Measurements from ENCODE around the gene UPP1.

The UPP1 gene

DNA sequence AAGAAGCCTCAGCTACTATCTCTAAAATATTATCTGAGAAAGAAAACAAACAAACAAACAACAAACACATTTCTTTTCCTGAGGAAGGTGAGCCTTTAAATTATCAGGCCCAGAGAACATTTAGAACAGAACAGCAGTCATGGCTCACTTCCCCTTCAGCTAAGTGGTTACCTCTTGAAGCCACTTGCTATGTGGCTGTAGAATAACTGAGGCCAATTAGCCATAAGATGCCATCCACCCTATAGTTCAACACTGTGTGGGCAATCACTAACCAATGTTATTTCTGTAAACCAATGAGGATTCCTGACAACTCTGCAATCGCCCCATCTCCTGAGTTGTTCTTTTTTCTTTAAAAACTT is 3.7 kb upstream of the UPP1 start:
- H3K27me3 ChIP-seq (ENCODE audit: control insufficient read depth in 1 of 2, insufficient read depth in 2 of 2, low read length in 2 of 2): no peaks in the 10 kb centered on the region
- H3K36me3 ChIP-seq (ENCODE audit: control insufficient read depth in 2 of 2, insufficient read depth in 2 of 2, low read length in 2 of 2): no peaks in the 10 kb centered on the region
- no peak overlapping the region for H3K4me3 ChIP-seq (ENCODE audit: low read length in 2 of 2)
- no peak overlapping the region for H3K27ac ChIP-seq (ENCODE audit: low read length)
- H3K9me3 ChIP-seq (ENCODE audit: control insufficient read depth in 2 of 2, low read length in 2 of 2): no peaks in the 10 kb centered on the region
- H3K4me1 ChIP-seq (ENCODE audit: control insufficient read depth, insufficient read depth, low read length): peaks cover 7% of the 10 kb centered on the region
- no peak overlapping the region for H3K9ac ChIP-seq (ENCODE audit: low read length in 2 of 2)

DNA sequence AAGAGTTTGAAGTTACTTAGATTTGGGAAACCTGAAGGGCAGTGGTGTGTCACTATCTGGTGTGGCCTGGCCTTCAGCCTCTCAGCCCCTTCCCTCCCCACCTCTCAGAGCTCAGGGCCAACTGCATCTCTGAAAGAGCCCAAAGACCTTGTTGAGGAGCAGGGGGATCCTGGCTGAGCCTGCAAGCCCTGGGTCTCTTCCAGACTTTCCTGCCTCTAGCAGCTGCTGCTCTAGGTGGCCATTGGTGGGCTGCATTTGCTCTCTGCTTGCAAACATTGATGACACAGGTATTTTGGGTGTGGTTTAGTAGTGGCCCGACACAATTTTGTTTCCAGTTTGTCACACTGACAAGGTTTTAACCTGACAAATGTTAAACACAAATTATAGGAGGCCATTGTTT is 3.1 kb upstream of the UPP1 start:
- no peak overlapping the region for H3K9ac ChIP-seq (ENCODE audit: low read length in 2 of 2)
- H3K4me3 ChIP-seq (ENCODE audit: low read length in 2 of 2): no peak overlapping the region
- H3K27me3 ChIP-seq (ENCODE audit: control insufficient read depth in 1 of 2, insufficient read depth in 2 of 2, low read length in 2 of 2): no peaks in the 10 kb centered on the region
- H3K27ac ChIP-seq (ENCODE audit: low read length): no peak overlapping the region
- H3K4me1 ChIP-seq (ENCODE audit: control insufficient read depth, insufficient read depth, low read length): peaks cover 7% of the 10 kb centered on the region
- no peaks in the 10 kb centered on the region for H3K36me3 ChIP-seq (ENCODE audit: control insufficient read depth in 2 of 2, insufficient read depth in 2 of 2, low read length in 2 of 2)
- H3K9me3 ChIP-seq (ENCODE audit: control insufficient read depth in 2 of 2, low read length in 2 of 2): no peaks in the 10 kb centered on the region

DNA sequence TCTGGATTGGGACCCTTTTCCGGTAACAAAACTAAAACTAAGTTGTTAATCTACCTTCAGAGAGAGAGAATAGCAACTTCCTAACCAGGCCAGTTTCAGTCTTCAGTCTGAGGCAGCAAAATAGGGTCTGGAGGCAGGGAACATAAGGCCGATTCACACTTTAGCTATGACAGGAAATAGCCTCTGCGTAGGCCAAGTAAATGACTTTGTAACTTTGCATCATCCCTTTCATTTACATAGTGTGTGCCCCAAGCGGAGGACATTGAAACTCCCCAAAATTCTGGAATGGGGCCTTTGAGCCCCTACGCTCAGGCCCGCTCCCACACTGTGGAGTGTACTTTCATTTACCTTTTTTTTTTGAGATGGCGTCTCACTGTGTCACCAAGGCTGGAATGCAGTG is 1.7 kb upstream of the UPP1 start:
- Histone ChIP-seq H3K27me3 (ENCODE audit: control insufficient read depth in 1 of 2, insufficient read depth in 2 of 2, low read length in 2 of 2) (no peaks in the 10 kb centered on the region), H3K9me3 (ENCODE audit: control insufficient read depth in 2 of 2, low read length in 2 of 2) (no peaks in the 10 kb centered on the region), H3K36me3 (ENCODE audit: control insufficient read depth in 2 of 2, insufficient read depth in 2 of 2, low read length in 2 of 2) (no peaks in the 10 kb centered on the region), H3K27ac (ENCODE audit: low read length) (no peak overlapping the region), H3K4me1 (ENCODE audit: control insufficient read depth, insufficient read depth, low read length) (peaks cover 7% of the 10 kb centered on the region), H3K4me3 (ENCODE audit: low read length in 2 of 2) (no peak overlapping the region), H3K9ac (ENCODE audit: low read length in 2 of 2) (no peak overlapping the region)

DNA sequence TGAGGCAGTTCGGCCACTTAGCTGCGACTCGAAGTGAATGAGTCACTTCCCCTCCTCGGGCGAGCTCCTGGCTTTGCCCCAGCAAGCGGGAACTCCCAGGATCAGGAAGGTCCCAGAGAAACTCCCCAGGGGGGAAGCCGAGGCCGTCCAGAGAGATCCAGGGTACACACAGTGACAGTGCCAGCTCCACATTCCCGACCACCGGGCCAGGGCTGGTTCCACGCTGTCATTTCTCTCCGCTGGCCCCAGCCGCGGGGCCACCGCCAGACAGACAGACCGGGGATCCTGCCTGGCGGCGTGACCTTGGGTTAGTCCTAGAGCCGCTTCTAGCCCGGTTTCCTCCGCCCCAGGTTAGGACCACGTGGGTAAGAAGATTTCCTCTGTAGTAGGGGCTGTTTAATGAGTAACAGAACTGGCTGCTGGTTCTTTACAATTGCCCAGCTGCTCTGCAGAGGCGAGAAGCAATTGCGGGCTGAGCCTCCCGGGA is 463 bp upstream of the UPP1 start:
- peak overlapping the region; percentile 58 to 81 for H3K4me3 ChIP-seq (ENCODE audit: low read length in 2 of 2)
- peak overlapping the region; percentile 62 to 78 for H3K9ac ChIP-seq (ENCODE audit: low read length in 2 of 2)
- peaks cover 7% of the 10 kb centered on the region for H3K4me1 ChIP-seq (ENCODE audit: control insufficient read depth, insufficient read depth, low read length)

DNA sequence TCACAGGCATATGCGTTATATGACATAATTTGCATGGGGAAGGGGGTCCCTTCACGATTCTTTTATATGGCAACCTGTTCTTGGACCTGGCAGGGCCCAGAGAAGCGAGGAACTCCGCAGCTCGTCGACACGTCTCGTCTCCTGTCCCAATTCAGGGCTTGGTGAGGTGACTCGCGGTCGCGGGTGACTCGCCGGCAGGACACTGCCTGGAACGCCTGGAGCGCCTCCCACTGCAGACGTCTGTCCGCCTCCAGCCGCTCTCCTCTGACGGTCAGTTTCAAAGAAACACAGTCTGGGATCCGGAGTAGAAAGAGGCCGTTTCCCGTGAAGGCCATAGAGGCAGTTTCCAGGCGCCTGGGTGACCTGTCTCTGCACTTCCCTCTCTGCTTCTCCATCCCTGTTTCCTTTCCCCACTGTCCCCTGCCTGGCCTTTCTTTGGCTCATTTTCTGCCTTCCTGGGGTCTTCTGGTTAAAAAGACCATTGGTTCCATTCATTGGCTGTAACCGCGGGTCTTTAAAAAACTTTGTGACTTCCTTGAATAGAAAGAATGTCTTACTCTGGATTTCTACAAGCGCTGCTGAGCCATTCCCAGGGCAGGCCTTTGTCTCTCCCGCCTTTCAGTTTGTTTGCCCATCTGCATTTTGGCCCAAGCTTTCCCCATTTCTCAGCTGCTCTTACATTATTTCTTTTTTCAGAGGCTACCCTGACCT is 1.2 kb downstream of the UPP1 start:
- peaks cover 7% of the 10 kb centered on the region for H3K4me1 ChIP-seq (ENCODE audit: control insufficient read depth, insufficient read depth, low read length)
- H3K36me3 ChIP-seq (ENCODE audit: control insufficient read depth in 2 of 2, insufficient read depth in 2 of 2, low read length in 2 of 2): peaks cover 0 to 3% of the 10 kb centered on the region in 2 donors
- no peak overlapping the region for H3K27ac ChIP-seq (ENCODE audit: low read length)
- H3K27me3 ChIP-seq (ENCODE audit: control insufficient read depth in 1 of 2, insufficient read depth in 2 of 2, low read length in 2 of 2): no peaks in the 10 kb centered on the region
- H3K4me3 ChIP-seq (ENCODE audit: low read length in 2 of 2): peak overlapping the region; percentile 58 to 81
- no peaks in the 10 kb centered on the region for H3K9me3 ChIP-seq (ENCODE audit: control insufficient read depth in 2 of 2, low read length in 2 of 2)
- peak overlapping the region in 1 of 2 donors; percentile 78 for H3K9ac ChIP-seq (ENCODE audit: low read length in 2 of 2)

More for the DNA sequence above, 463 bp upstream of the UPP1 start:
- Histone ChIP-seq H3K27me3 (ENCODE audit: control insufficient read depth in 1 of 2, insufficient read depth in 2 of 2, low read length in 2 of 2) (no peaks in the 10 kb centered on the region), H3K27ac (ENCODE audit: low read length) (peak overlapping the region; percentile 55), H3K36me3 (ENCODE audit: control insufficient read depth in 2 of 2, insufficient read depth in 2 of 2, low read length in 2 of 2) (no peaks in the 10 kb centered on the region), H3K9me3 (ENCODE audit: control insufficient read depth in 2 of 2, low read length in 2 of 2) (no peaks in the 10 kb centered on the region)

DNA sequence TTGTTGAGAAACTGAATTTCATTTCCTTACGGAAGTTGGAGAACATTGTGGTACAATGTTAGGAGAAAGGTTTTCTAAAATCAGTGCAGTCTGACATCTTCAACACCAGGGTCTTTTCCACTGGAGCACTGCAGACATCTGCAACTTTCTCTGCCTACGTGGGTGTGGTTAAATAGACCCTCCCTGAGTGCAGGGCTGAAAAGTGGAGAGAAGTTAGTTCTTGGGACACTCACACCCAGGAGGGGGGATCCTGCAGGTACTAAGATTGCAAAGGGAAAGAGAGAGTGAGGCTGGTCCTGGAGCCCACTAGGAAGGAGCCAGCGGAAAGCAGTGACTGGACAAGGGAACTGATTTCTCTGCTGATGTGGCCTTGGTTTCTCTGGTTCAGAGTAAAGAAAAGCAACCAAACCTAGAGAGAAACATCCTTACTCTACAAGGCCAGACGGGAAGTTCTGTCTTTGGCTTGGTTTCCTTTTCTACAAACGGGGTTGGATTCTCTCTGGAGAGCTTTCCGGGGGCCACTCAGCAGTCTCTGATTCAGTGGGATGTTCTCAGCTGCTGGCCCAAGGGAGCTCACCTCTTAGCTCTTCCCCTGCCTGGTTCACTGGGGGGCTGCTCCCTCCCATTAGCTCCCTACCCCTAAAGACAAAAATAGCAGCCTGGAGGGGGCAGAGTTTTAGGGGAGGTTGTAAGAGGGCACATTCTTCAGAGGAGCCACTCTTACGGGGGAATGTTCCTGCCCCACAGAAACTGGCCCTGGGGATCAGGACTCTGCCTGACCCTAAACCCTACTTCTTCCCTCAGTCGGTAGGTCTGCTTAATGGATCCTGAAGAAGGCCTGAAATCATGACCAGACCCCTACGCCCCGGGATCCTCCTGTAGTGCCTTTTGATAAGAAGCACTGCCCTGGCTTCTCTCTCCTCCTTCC is 2.7 kb downstream of the UPP1 start:
- peaks cover 7% of the 10 kb centered on the region for H3K4me1 ChIP-seq (ENCODE audit: control insufficient read depth, insufficient read depth, low read length)
- no peaks in the 10 kb centered on the region for H3K9me3 ChIP-seq (ENCODE audit: control insufficient read depth in 2 of 2, low read length in 2 of 2)
- no peak overlapping the region for H3K4me3 ChIP-seq (ENCODE audit: low read length in 2 of 2)
- H3K9ac ChIP-seq (ENCODE audit: low read length in 2 of 2): no peak overlapping the region
- peaks cover 0 to 4% of the 10 kb centered on the region in 2 donors for H3K36me3 ChIP-seq (ENCODE audit: control insufficient read depth in 2 of 2, insufficient read depth in 2 of 2, low read length in 2 of 2)
- no peaks in the 10 kb centered on the region for H3K27me3 ChIP-seq (ENCODE audit: control insufficient read depth in 1 of 2, insufficient read depth in 2 of 2, low read length in 2 of 2)
- H3K27ac ChIP-seq (ENCODE audit: low read length): no peak overlapping the region

DNA sequence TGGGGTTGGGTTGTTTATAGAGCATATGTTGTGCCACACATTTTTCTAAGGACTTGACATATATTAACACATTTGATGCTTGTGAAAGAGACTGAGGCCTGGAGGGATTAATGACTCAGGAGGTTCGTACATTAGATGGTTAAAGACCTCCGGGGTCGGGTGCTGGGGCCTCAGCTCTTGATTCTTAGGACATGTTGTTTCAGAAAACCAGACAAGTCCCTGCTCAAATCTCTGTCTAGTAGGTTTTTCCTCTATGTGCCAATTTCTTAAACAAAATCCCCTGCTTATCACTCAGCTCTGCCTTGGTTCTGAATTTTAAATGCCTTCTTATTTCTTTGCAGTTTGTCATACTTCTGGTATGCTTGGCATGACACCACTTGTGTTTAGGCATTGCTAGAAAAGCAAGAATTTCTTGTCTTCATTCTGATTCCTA is 5.8 kb downstream of the UPP1 start:
- Histone ChIP-seq H3K27me3 (ENCODE audit: control insufficient read depth in 1 of 2, insufficient read depth in 2 of 2, low read length in 2 of 2) (no peaks in the 10 kb centered on the region), H3K9ac (ENCODE audit: low read length in 2 of 2) (no peak overlapping the region), H3K27ac (ENCODE audit: low read length) (no peak overlapping the region), H3K9me3 (ENCODE audit: control insufficient read depth in 2 of 2, low read length in 2 of 2) (no peaks in the 10 kb centered on the region), H3K4me1 (ENCODE audit: control insufficient read depth, insufficient read depth, low read length) (peaks cover 2% of the 10 kb centered on the region), H3K4me3 (ENCODE audit: low read length in 2 of 2) (no peak overlapping the region), H3K36me3 (ENCODE audit: control insufficient read depth in 2 of 2, insufficient read depth in 2 of 2, low read length in 2 of 2) (peaks cover 0 to 13% of the 10 kb centered on the region in 2 donors)

DNA sequence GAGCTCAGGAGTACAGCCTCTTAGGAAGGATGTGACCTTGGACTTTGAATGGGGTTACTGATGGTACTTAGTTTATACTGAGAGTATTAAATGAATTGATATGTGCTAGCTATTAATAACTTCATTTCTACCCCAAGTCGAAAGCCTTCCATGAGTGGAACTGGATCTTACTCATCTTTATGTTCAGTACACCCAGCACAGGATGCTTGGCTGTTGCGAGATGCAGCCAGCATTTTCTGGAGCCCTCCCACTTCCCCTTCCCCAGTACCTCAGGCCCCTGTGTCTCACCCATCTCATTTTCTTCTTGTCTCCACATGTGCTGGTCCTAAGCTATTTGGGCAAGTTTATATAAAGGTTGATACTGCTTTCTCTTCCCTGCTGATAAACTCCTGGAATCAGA is 7.2 kb downstream of the UPP1 start:
- Histone ChIP-seq H3K27me3 (ENCODE audit: control insufficient read depth in 1 of 2, insufficient read depth in 2 of 2, low read length in 2 of 2) (no peaks in the 10 kb centered on the region), H3K9ac (ENCODE audit: low read length in 2 of 2) (no peak overlapping the region), H3K27ac (ENCODE audit: low read length) (no peak overlapping the region), H3K4me3 (ENCODE audit: low read length in 2 of 2) (no peak overlapping the region), H3K36me3 (ENCODE audit: control insufficient read depth in 2 of 2, insufficient read depth in 2 of 2, low read length in 2 of 2) (peaks cover 0 to 13% of the 10 kb centered on the region in 2 donors), H3K4me1 (ENCODE audit: control insufficient read depth, insufficient read depth, low read length) (no peaks in the 10 kb centered on the region), H3K9me3 (ENCODE audit: control insufficient read depth in 2 of 2, low read length in 2 of 2) (no peaks in the 10 kb centered on the region)

DNA sequence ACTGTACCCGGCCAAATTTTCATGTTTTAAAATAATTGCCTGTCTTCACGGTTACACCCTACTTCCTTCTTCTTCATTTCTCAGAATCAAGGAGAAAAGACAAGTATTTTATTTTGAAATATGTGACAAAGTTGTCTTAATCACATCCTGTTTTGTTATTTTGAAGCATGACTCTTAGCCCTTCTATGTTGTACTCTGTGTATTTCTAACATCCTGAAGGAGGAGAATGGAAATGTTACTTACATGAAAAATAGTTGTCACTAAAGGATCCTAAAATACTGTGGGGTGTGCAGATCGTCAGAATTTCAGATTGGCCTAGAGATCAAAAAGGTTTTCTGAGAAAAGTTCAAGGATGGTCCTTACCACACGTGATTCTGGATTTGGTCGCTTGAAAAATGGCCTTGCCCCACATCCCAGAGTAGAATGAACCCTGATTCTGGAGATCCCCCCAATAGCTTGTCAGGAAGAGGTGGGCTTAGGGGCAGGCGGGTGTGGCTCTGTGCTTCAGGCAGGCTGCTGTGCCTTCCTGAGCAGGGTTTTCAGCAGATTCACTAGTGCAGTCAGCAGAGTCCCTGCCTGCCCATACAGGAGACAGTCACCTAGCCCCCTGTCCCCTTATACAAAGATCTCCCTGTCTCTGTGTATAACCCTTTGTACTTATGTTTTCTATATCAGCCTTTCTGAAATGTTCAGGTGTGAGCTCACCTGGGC is 8.6 kb downstream of the UPP1 start:
- no peak overlapping the region for H3K4me3 ChIP-seq (ENCODE audit: low read length in 2 of 2)
- H3K9me3 ChIP-seq (ENCODE audit: control insufficient read depth in 2 of 2, low read length in 2 of 2): no peaks in the 10 kb centered on the region
- no peak overlapping the region for H3K27ac ChIP-seq (ENCODE audit: low read length)
- no peaks in the 10 kb centered on the region for H3K4me1 ChIP-seq (ENCODE audit: control insufficient read depth, insufficient read depth, low read length)
- peaks cover 9 to 23% of the 10 kb centered on the region in 2 donors for H3K36me3 ChIP-seq (ENCODE audit: control insufficient read depth in 2 of 2, insufficient read depth in 2 of 2, low read length in 2 of 2)
- no peak overlapping the region for H3K9ac ChIP-seq (ENCODE audit: low read length in 2 of 2)
- H3K27me3 ChIP-seq (ENCODE audit: control insufficient read depth in 1 of 2, insufficient read depth in 2 of 2, low read length in 2 of 2): no peaks in the 10 kb centered on the region

DNA sequence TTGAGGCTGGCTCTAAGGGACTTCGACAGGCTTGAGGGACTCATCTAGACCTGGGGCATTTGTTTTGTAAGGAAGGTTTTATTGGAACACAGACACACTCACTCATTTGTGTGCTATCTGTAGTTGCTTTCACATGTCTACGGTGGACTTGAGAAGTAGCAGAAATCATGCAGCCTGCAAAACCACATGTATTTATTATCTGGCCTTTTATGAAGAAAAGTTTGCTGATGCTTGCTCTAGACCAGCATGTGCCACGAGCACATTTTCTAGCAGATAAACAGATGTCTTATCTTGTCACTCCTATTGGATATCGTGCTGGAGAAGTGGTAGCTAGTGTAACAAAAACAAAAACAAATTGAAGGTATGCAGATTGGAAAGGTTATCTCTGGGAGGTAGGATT is 9.8 kb downstream of the UPP1 start:
- H3K27ac ChIP-seq (ENCODE audit: low read length): no peak overlapping the region
- H3K4me1 ChIP-seq (ENCODE audit: control insufficient read depth, insufficient read depth, low read length): no peaks in the 10 kb centered on the region
- H3K36me3 ChIP-seq (ENCODE audit: control insufficient read depth in 2 of 2, insufficient read depth in 2 of 2, low read length in 2 of 2): peaks cover 14 to 28% of the 10 kb centered on the region in 2 donors
- H3K4me3 ChIP-seq (ENCODE audit: low read length in 2 of 2): no peak overlapping the region
- H3K9me3 ChIP-seq (ENCODE audit: control insufficient read depth in 2 of 2, low read length in 2 of 2): no peaks in the 10 kb centered on the region
- no peaks in the 10 kb centered on the region for H3K27me3 ChIP-seq (ENCODE audit: control insufficient read depth in 1 of 2, insufficient read depth in 2 of 2, low read length in 2 of 2)
- no peak overlapping the region for H3K9ac ChIP-seq (ENCODE audit: low read length in 2 of 2)

All from stomach smooth muscle (tissue), 2 donors.